Hematopoietic multipotent progenitor cell treated with erythropoietin and hydrocortisone succinate and interleukin-3 and kit ligand, for 15 days (in vitro differentiated cells): Measurements from ENCODE around the gene BACH2.
A peak's percentile ranks its signal among the peaks of the same experiment; 100 is the strongest.
"Not testable (repeated sequence)": the region's sequence is repeated elsewhere in the genome, so short reads cannot be mapped to it uniquely, and the experiment has no call there.

ENCODE experiments used
- DNase-seq: peaks from one replicate; pipeline ENCODE4 v3.0.0-alpha.2; 2015; ENCODE audit warnings: low spot score

The BACH2 gene

DNA sequence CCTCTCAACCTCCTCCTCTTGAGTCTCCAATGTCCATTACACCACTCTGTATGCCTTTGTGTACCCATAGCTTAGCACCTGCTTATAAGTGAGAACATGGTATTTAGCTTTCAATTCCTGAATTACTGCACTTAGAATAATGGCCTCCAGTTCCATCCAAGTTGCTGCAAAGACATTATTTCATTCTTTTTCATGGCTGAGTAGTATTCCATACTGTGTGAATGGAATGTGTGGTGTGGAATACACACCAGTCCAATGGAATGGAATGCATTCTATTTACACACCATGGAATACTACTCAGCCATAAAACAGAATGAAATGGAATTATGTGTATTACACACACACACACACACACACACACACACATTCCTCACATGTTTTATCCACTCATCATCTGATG lies 116.1 kb downstream of the BACH2 start:
- DNase-seq: no peak

- peak; percentile 54 for DNase-seq
Observed at GRCh38 chr6:90179190-90180169, 117.2 kb downstream of the BACH2 start.

- no peak for DNase-seq
Observed at GRCh38 chr6:90178384-90178855, 118.2 kb downstream of the BACH2 start.

- DNase-seq: no peak
Observed at GRCh38 chr6:90177544-90178383, 118.9 kb downstream of the BACH2 start.

- DNase-seq: no peak
Observed at GRCh38 chr6:90175627-90176538, 120.8 kb downstream of the BACH2 start.

GRCh38 chr6:90173262-90173925 lies 123.2 kb downstream of the BACH2 start:
- no peak for DNase-seq

GRCh38 chr6:90170601-90171000 lies 126.0 kb downstream of the BACH2 start:
- DNase-seq: no peak

DNA sequence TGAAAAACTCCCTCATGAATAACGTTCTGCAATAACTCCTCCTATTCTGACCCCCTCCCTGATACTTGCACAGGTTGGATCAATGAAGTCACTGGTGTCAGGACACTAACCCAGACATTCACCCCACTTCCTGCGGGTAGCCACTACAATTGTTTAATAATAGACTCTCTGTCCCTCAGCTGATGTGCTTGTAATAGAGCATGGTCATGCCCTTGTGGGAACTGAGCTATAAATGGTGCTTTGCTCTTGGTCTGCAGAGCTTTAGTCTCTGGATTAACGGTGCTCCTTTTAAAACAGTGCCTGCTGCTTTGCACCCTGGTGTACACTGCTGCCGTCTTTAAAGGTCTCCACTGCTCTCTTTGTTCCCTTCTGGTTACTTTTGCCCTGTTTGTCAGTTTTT lies 127.3 kb downstream of the BACH2 start:
- DNase-seq: no peak

GRCh38 chr6:90168693-90169131 lies 127.9 kb downstream of the BACH2 start:
- DNase-seq: no peak

- no peak for DNase-seq
Observed at GRCh38 chr6:90167514-90168379, 128.9 kb downstream of the BACH2 start.

- not testable (repeated sequence) for DNase-seq
Observed at GRCh38 chr6:90166155-90166924, 130.3 kb downstream of the BACH2 start.

GRCh38 chr6:90162648-90163387 lies 133.8 kb downstream of the BACH2 start:
- DNase-seq: peak; percentile 66

DNA sequence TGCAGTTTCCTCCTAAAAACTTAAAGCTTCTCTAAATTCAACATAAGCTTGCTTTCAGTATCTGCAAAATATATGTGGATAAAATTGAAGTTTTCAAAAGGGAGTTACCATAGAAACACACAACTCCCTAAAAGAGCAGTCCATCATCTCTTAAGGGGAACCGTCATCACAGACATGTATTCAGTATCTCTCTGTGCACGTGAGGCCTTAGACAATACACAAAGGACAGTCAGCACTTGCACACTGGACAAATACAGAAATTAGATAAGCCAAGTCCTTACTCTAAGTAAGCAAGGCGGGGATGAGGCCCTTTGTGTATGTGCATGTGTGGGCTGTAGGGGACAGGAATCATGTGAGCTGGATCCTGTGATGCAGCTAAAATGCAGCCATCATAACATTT lies 136.6 kb downstream of the BACH2 start:
- peak; percentile 32 for DNase-seq

DNA sequence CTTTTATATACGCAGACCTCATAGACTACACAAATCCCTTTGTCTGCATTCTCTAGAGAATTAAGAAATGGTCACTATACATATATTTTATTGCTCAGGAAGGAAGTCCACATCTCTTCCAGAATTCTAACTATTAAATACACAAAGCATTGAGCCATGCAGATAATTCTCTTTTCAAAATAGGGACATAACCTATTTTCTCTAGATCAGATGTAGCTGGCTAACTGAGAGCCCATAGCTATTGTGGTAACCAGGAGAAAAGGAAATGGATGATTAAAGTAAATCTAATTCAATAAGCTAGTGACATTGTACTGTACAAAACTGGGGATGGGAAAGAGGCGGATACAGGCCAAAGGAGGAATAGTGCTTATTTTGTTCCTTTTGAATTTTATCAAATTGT lies 137.2 kb downstream of the BACH2 start:
- DNase-seq: peak; percentile 9

GRCh38 chr6:90158936-90159335 lies 137.7 kb downstream of the BACH2 start:
- DNase-seq: peak; percentile 68

GRCh38 chr6:90157441-90157840 lies 139.2 kb downstream of the BACH2 start:
- DNase-seq: no peak

GRCh38 chr6:90156861-90157260 lies 139.8 kb downstream of the BACH2 start:
- no peak for DNase-seq

- no peak for DNase-seq
Observed at GRCh38 chr6:90154755-90155470, 141.7 kb downstream of the BACH2 start.
